OCI-LY3 (cell line): ENCODE results near the gene KDM4C.

ENCODE experiments used
- H2AFZ ChIP-seq: fragments of 200-600, 300-600 bp; shearing (Covaris generic); 2 replicates; pipeline ENCODE4 v1.6.0; 2014; ENCODE audit warnings: antibody characterized with exemption, low read depth, low read length
- H3K27ac ChIP-seq: fragments of 200-600, 300-600 bp; sonication (generic); 2 replicates; pipeline ENCODE4 v1.5.1; 2014; ENCODE audit warnings: mild to moderate bottlenecking, low read length, moderate library complexity, mixed read lengths
- H3K27me3 ChIP-seq: fragments of 200-600, 300-600 bp; sonication (generic); 2 replicates; pipeline ENCODE4 v1.6.1; 2014; ENCODE audit warnings: low read depth, low read length, mixed read lengths
- H3K36me3 ChIP-seq: fragments of 200-600, 300-600 bp; sonication (generic); replicated peaks from 2 replicates; pipeline ENCODE3; 2014; ENCODE audit warnings: low read depth, low read length, mixed read lengths
- H3K4me1 ChIP-seq: fragments of 300-600, 200-600 bp; sonication (generic); 2 replicates; pipeline ENCODE4 v1.6.1; 2014; ENCODE audit warnings: low read length, mixed read lengths
- H3K4me2 ChIP-seq: fragments of 200-600, 300-600 bp; sonication (generic); 2 replicates; pipeline ENCODE4 v1.6.1; 2014; ENCODE audit warnings: low read length, mixed read lengths
- H3K4me3 ChIP-seq: fragments of 300-600, 200-600 bp; sonication (generic); 2 replicates; pipeline ENCODE4 v1.5.1; 2014; ENCODE audit warnings: antibody characterized with exemption, mild to moderate bottlenecking, low read length, moderate library complexity
- H3K79me2 ChIP-seq: fragments of 300-600, 200-600 bp; shearing (Covaris generic); 2 replicates; pipeline ENCODE4 v1.6.1; 2014; ENCODE audit warnings: mild to moderate bottlenecking, low read length, mixed read lengths
- H3K9ac ChIP-seq: fragments of 300-600, 200-600 bp; shearing (Covaris generic); 2 replicates; pipeline ENCODE4 v1.6.0; 2014; ENCODE audit warnings: mild to moderate bottlenecking, low read length, moderate library complexity
- H3K9me3 ChIP-seq: fragments of 200-600, 300-600 bp; shearing (Covaris generic); 2 replicates; pipeline ENCODE4 v1.6.1; 2014; ENCODE audit warnings: low read length, mixed read lengths; ENCODE audit not compliant: insufficient read depth
- H4K20me1 ChIP-seq: fragments of 200-600, 300-600 bp; sonication (generic); 2 replicates; pipeline ENCODE4 v1.6.1; 2016; ENCODE audit warnings: low read length, mixed read lengths; ENCODE audit not compliant: insufficient read depth
- CTCF ChIP-seq: fragments of 200-600, 300-600 bp; sonication (generic); IDR thresholded peaks from 2 replicates; pipeline ENCODE4 v1.5.1; 2014; ENCODE audit warnings: antibody characterized with exemption, low read length, low read depth
- EZH2phosphoT487 ChIP-seq: fragments of 200-600 bp; shearing (Covaris generic); IDR thresholded peaks from 2 replicates; pipeline ENCODE4 v1.6.1; 2018; ENCODE audit warnings: antibody characterized with exemption, mixed run types, low read depth

The KDM4C gene

GRCh38 chr9:7172154-7173115 is 414.7 kb downstream of the KDM4C start:
- no peaks in the 10 kb centered on the region for H3K4me1 ChIP-seq
- H4K20me1 ChIP-seq: no peaks in the 10 kb centered on the region
- no peak overlapping the region for H3K4me2 ChIP-seq
- TF ChIP-seq CTCF (no peak), EZH2phosphoT487 (no peak)
- H3K9me3 ChIP-seq: no peaks in the 10 kb centered on the region
- H3K27ac ChIP-seq: no peak overlapping the region
- no peaks in the 10 kb centered on the region for H3K79me2 ChIP-seq
- H2AFZ ChIP-seq: no peak overlapping the region
- H3K9ac ChIP-seq: no peak overlapping the region
- no peaks in the 10 kb centered on the region for H3K27me3 ChIP-seq
- peaks cover 4% of the 10 kb centered on the region for H3K36me3 ChIP-seq
- H3K4me3 ChIP-seq: no peak overlapping the region

DNA sequence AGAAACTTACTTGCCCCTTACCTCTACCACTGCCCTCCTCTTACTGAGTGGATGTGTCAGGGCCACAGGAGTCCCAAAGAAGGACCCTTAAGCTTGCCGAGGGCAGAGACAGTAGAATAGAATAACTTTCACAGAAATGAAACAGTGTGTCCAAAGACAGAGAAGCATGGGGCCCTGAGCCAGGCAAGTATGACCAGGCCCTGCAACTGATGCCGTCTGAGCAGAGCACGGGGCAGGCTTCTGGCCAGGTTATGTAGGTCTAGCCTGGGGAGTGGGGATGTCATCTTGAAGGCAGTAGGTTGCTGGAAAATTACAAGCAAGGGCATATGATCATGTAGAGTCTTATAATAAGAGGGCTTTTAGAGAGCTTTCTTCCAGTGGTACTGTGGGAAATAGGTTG is 415.4 kb downstream of the KDM4C start:
- no peak overlapping the region for H2AFZ ChIP-seq

GRCh38 chr9:7174301-7174700 is 416.5 kb downstream of the KDM4C start:
- H3K27ac ChIP-seq: no peak overlapping the region
- no peak overlapping the region for H2AFZ ChIP-seq
- no peaks in the 10 kb centered on the region for H3K79me2 ChIP-seq
- no peaks in the 10 kb centered on the region for H3K9me3 ChIP-seq
- no peaks in the 10 kb centered on the region for H4K20me1 ChIP-seq
- H3K4me3 ChIP-seq: no peak overlapping the region
- peaks cover 4% of the 10 kb centered on the region for H3K36me3 ChIP-seq
- TF ChIP-seq CTCF (no peak), EZH2phosphoT487 (no peak)
- no peak overlapping the region for H3K9ac ChIP-seq
- H3K4me1 ChIP-seq: no peaks in the 10 kb centered on the region
- no peak overlapping the region for H3K4me2 ChIP-seq
- H3K27me3 ChIP-seq: no peaks in the 10 kb centered on the region

More for the DNA sequence above, 415.4 kb downstream of the KDM4C start:
- Histone ChIP-seq H3K79me2 (no peaks in the 10 kb centered on the region), H3K9me3 (no peaks in the 10 kb centered on the region), H3K9ac (no peak overlapping the region), H3K4me1 (no peaks in the 10 kb centered on the region), H3K4me2 (no peak overlapping the region), H3K4me3 (no peak overlapping the region), H3K36me3 (peaks cover 4% of the 10 kb centered on the region), H3K27ac (no peak overlapping the region), H3K27me3 (no peaks in the 10 kb centered on the region), H4K20me1 (no peaks in the 10 kb centered on the region)
- TF ChIP-seq EZH2phosphoT487: no peak
- no peak for TF ChIP-seq CTCF

DNA sequence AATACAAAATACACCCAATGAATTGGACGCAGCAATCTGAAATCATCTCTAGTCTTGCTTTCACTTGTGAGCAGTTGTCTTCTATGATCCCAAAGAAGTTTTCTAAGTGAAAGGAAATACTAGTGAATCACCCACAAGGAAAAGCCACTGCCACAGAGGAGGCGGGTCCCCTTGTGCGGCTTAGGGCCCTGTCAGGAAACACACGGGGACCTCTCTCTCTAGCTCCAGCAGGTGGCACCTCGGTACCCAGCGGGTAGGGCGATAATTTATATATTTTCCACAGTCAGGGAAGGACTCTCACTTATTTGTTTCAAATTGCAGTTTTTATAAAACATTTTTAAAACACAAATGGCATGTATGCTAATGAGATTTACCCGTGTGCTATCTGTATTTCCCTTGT is 417.1 kb downstream of the KDM4C start:
- Histone ChIP-seq H2AFZ (no peak overlapping the region), H3K36me3 (peaks cover 2% of the 10 kb centered on the region), H3K4me2 (no peak overlapping the region), H3K79me2 (no peaks in the 10 kb centered on the region), H3K9me3 (no peaks in the 10 kb centered on the region), H3K4me3 (no peak overlapping the region), H3K27me3 (no peaks in the 10 kb centered on the region), H4K20me1 (no peaks in the 10 kb centered on the region), H3K9ac (no peak overlapping the region), H3K4me1 (no peaks in the 10 kb centered on the region), H3K27ac (no peak overlapping the region)
- no peak for TF ChIP-seq CTCF
- TF ChIP-seq EZH2phosphoT487: no peak
